Chondrocyte (in vitro differentiated cells): Measurements from ENCODE around the gene PCSK2. TPM values are rescaled to one million over a fixed set of nuclear protein-coding genes. Genes with fewer than 3 reads are reported as not detected.

Experiments used
- DNase-seq: peaks from one replicate; pipeline ENCODE4 v3.0.0; 2021; ENCODE audit warnings: mixed read lengths, low spot score
- H3K27ac Mint-ChIP-seq: one replicate; pipeline ENCODE4 v1.8.0; 2021; ENCODE audit warnings: mild to moderate bottlenecking, moderate library complexity, mixed read lengths; ENCODE audit not compliant: unreplicated experiment
- H3K27me3 Mint-ChIP-seq: 2 replicates; pipeline ENCODE4 v1.8.0; 2021; ENCODE audit warnings: low read depth, mixed read lengths
- H3K36me3 Mint-ChIP-seq: 2 replicates; pipeline ENCODE4 v1.8.0; 2021; ENCODE audit warnings: low read depth, mixed read lengths
- H3K4me1 Mint-ChIP-seq: 2 replicates; pipeline ENCODE4 v1.8.0; 2021; ENCODE audit warnings: low read depth, mild to moderate bottlenecking, mixed read lengths
- H3K4me3 Mint-ChIP-seq: one replicate; pipeline ENCODE4 v1.8.0; 2021; ENCODE audit warnings: mild to moderate bottlenecking, moderate library complexity, mixed read lengths; ENCODE audit not compliant: unreplicated experiment
- H3K9me3 Mint-ChIP-seq: 2 replicates; pipeline ENCODE4 v1.8.0; 2021; ENCODE audit warnings: low read depth, mixed read lengths
- total RNA-seq: library from RNA; stranded (reverse); gene quantifications from 3 replicates; pipeline ENCODE4 v1.2.1, GENCODE V29; 2021
- TF ChIP-seq, protein P1 (sequence below): fragments of 200-600 bp; sonication (generic); IDR thresholded peaks from 2 replicates; pipeline ENCODE4 v1.5.0; 2021; ENCODE audit warnings: antibody characterized with exemption, mild to moderate bottlenecking, moderate library complexity

The PCSK2 gene
- total RNA-seq, 1 donor from 2014 or later = not detected

DNA sequence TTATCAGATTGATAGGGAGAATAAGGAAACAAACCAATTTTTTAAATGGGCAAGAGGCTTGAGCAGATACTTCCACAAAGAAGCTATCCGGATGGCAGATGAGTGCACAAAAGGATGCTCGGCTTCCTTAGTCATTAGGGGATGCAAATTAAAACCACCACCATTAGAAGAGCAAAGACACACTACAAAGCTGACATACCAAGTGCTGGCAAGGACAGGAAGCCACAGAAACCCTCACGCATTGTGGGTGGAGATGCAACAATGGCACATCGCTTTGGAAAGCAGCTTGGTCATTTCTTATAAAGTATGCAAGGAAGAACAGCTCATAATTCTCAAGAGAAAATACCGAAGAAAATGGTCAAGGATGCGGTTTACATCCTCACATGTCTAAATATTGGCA lies 284.6 kb downstream of the PCSK2 start:
- H3K4me3 Mint-ChIP-seq = no peak overlapping the region
- DNase-seq = no peak
- H3K36me3 Mint-ChIP-seq = peaks cover 7% of the 10 kb centered on the region
- no peaks in the 10 kb centered on the region for H3K9me3 Mint-ChIP-seq
- no peaks in the 10 kb centered on the region for H3K4me1 Mint-ChIP-seq
- no peak overlapping the region for H3K27ac Mint-ChIP-seq
- no peaks in the 10 kb centered on the region for H3K27me3 Mint-ChIP-seq
- TF ChIP-seq, protein P1, sequence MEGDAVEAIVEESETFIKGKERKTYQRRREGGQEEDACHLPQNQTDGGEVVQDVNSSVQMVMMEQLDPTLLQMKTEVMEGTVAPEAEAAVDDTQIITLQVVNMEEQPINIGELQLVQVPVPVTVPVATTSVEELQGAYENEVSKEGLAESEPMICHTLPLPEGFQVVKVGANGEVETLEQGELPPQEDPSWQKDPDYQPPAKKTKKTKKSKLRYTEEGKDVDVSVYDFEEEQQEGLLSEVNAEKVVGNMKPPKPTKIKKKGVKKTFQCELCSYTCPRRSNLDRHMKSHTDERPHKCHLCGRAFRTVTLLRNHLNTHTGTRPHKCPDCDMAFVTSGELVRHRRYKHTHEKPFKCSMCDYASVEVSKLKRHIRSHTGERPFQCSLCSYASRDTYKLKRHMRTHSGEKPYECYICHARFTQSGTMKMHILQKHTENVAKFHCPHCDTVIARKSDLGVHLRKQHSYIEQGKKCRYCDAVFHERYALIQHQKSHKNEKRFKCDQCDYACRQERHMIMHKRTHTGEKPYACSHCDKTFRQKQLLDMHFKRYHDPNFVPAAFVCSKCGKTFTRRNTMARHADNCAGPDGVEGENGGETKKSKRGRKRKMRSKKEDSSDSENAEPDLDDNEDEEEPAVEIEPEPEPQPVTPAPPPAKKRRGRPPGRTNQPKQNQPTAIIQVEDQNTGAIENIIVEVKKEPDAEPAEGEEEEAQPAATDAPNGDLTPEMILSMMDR = no peak

DNA sequence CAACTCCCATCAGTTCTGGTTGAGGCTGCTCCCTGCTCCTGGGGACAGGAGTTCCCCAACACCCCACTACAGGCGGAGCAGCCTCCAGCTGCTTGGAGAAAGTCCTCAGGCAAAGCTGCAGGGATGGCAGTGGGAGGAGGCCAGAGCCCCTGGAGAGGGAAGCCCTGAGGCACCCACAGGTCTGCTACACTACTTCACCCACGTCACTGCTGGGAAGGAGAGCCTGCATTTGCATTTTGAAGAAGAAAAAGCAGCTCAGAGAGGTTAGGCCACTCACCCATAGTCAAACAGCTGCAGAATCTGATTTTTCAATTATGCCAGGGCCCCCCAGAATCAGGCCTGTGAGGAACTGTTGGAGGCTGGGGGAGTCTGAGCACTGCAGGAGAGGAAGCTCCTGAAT lies 287.1 kb downstream of the PCSK2 start:
- no peak overlapping the region for H3K27ac Mint-ChIP-seq
- no peak for DNase-seq
- peaks cover 4% of the 10 kb centered on the region for H3K36me3 Mint-ChIP-seq
- no peaks in the 10 kb centered on the region for H3K4me1 Mint-ChIP-seq
- H3K9me3 Mint-ChIP-seq = no peaks in the 10 kb centered on the region
- H3K27me3 Mint-ChIP-seq = no peaks in the 10 kb centered on the region
- H3K4me3 Mint-ChIP-seq = no peak overlapping the region
- TF ChIP-seq, protein P1 = no peak

GRCh38 chr20:17515053-17515452 lies 288.2 kb downstream of the PCSK2 start:
- Mint-ChIP-seq H3K36me3 (peaks cover 4% of the 10 kb centered on the region), H3K4me3 (no peak overlapping the region), H3K27ac (no peak overlapping the region), H3K4me1 (no peaks in the 10 kb centered on the region), H3K9me3 (no peaks in the 10 kb centered on the region), H3K27me3 (no peaks in the 10 kb centered on the region)
- TF ChIP-seq, protein P1 = no peak
- no peak for DNase-seq

DNA sequence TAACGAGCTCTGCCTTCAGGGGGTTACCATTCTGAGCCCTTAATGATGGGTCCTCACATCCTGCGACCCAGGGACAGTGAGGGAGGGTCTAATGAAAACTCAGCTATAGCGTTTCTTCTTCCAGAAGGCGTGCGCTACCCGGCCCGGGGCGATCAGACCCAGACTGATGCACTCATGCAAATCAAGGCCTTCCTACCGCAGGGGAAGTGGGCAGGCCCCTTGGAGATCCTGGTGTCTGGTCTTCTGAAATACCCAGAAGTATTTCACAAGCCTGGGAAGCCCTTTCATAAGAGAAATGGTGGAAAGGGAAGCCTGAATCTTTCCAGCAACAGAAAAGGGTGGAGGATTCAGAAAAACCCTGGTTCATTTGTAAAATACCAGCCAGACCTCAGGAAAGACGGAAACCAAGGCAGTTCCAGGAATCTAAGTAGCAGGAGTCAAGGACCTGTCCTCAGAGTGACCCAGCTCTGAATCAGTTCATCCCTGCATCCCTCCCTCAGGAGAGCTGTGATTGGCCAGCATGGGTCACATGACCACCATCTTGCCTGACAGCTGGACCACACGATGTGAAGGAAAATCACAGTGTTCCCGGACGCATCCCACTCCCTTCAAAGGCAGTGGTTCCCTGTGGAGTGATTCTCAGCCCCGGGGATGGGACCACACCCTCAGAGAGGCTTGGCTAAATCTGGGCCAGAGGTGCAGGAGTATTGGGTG lies 291.7 kb downstream of the PCSK2 start:
- no peaks in the 10 kb centered on the region for H3K27me3 Mint-ChIP-seq
- no peaks in the 10 kb centered on the region for H3K36me3 Mint-ChIP-seq
- H3K27ac Mint-ChIP-seq = no peak overlapping the region
- peaks cover 4% of the 10 kb centered on the region for H3K4me1 Mint-ChIP-seq
- no peak for DNase-seq
- H3K4me3 Mint-ChIP-seq = no peak overlapping the region
- H3K9me3 Mint-ChIP-seq = no peaks in the 10 kb centered on the region
- TF ChIP-seq, protein P1 = no peak

GRCh38 chr20:17519606-17520285 lies 292.9 kb downstream of the PCSK2 start:
- Mint-ChIP-seq H3K36me3 (no peaks in the 10 kb centered on the region), H3K27me3 (no peaks in the 10 kb centered on the region), H3K4me3 (no peak overlapping the region), H3K9me3 (no peaks in the 10 kb centered on the region), H3K4me1 (peaks cover 9% of the 10 kb centered on the region), H3K27ac (no peak overlapping the region)
- no peak for DNase-seq
- TF ChIP-seq, protein P1 = no peak
